GM23338 (cell line): ENCODE measurements around the gene DSG3. TPM values are rescaled to one million over a fixed set of nuclear protein-coding genes. Genes with fewer than 3 reads are reported as not detected.

Experiments
- ATAC-seq: fragments of 200-7000 bp; cut with Tn5 transposase; 3 replicates; pipeline ENCODE4 v1.9.1; 2020
- DNase-seq: peaks from one replicate; pipeline ENCODE4 v3.0.0-alpha.2; 2015; ENCODE audit warnings: low spot score
- H2AFZ ChIP-seq: fragments of 200-600 bp; sonication (generic); 2 replicates; pipeline ENCODE4 v1.8.0; 2016; ENCODE audit warnings: antibody characterized with exemption, mild to moderate bottlenecking, moderate library complexity
- H3F3A ChIP-seq: fragments of 200-600 bp; sonication (generic); replicated peaks from 2 replicates; pipeline ENCODE4 v1.8.0; 2017; ENCODE audit warnings: antibody characterized with exemption, mixed run types, low read depth
- H3K27ac ChIP-seq: fragments of 200-600 bp; sonication (generic); 2 replicates; pipeline ENCODE4 v1.6.1; 2016; ENCODE audit warnings: low read depth
- H3K27me3 ChIP-seq: fragments of 200-600 bp; sonication (generic); 2 replicates; pipeline ENCODE4 v1.8.0; 2016; ENCODE audit warnings: mild to moderate bottlenecking, mixed run types, moderate library complexity; ENCODE audit not compliant: insufficient read depth
- H3K36me3 ChIP-seq: fragments of 200-600 bp; sonication (generic); 2 replicates; pipeline ENCODE4 v1.8.0; 2016; ENCODE audit warnings: mild to moderate bottlenecking; ENCODE audit not compliant: insufficient read depth
- H3K4me1 ChIP-seq: fragments of 200-600 bp; sonication (generic); 2 replicates; pipeline ENCODE4 v1.8.0; 2016; ENCODE audit warnings: mild to moderate bottlenecking, moderate library complexity; ENCODE audit not compliant: insufficient read depth
- H3K4me2 ChIP-seq: fragments of 200-600 bp; sonication (generic); 2 replicates; pipeline ENCODE4 v1.7.1; 2017; ENCODE audit warnings: mixed run types
- H3K4me3 ChIP-seq: fragments of 200-600 bp; sonication (generic); 2 replicates; pipeline ENCODE4 v1.6.1; 2016; ENCODE audit warnings: mixed run types
- H3K79me2 ChIP-seq: fragments of 200-600 bp; sonication (generic); replicated peaks from 2 replicates; pipeline ENCODE4 v1.8.0; 2017; ENCODE audit warnings: mild to moderate bottlenecking; ENCODE audit not compliant: insufficient read depth
- H3K9me2 ChIP-seq: fragments of 200-600 bp; sonication (generic); 2 replicates; pipeline ENCODE4 v1.8.0; 2017; ENCODE audit not compliant: insufficient read depth
- H4K20me1 ChIP-seq: fragments of 200-600 bp; sonication (generic); replicated peaks from 2 replicates; pipeline ENCODE4 v1.8.0; 2017; ENCODE audit warnings: mild to moderate bottlenecking; ENCODE audit not compliant: insufficient read depth
- H3K27ac Mint-ChIP-seq: 2 replicates; pipeline ENCODE4 v1.8.0; 2020; ENCODE audit warnings: inconsistent platforms, mild to moderate bottlenecking, moderate library complexity, mixed read lengths
- H3K27me3 Mint-ChIP-seq: 3 replicates; pipeline ENCODE4 v1.8.0; 2022; ENCODE audit warnings: low read depth, mild to moderate bottlenecking, moderate library complexity, mixed read lengths, inconsistent platforms; ENCODE audit not compliant: insufficient read depth, poor library complexity
- H3K36me3 Mint-ChIP-seq: 3 replicates; pipeline ENCODE4 v1.8.0; 2021; ENCODE audit warnings: low read depth, mild to moderate bottlenecking, inconsistent platforms, moderate library complexity, mixed read lengths
- H3K4me1 Mint-ChIP-seq: 3 replicates; pipeline ENCODE4 v1.8.0; 2020; ENCODE audit warnings: mild to moderate bottlenecking, inconsistent platforms, mixed read lengths
- H3K4me3 Mint-ChIP-seq: 3 replicates; pipeline ENCODE4 v1.8.0; 2021; ENCODE audit warnings: moderate library complexity, mild to moderate bottlenecking, inconsistent platforms, mixed read lengths
- H3K9me3 Mint-ChIP-seq: 3 replicates; pipeline ENCODE4 v1.8.0; 2020; ENCODE audit warnings: moderate library complexity, mild to moderate bottlenecking, inconsistent platforms, mixed read lengths
- CREB1 ChIP-seq: fragments of 250-450 bp; sonication (Bioruptor Pico); IDR thresholded peaks from 2 replicates; pipeline ENCODE4 v1.5.0; 2020; ENCODE audit warnings: low read depth, mild to moderate bottlenecking, moderate library complexity
- CTCF ChIP-seq, 2 experiments: fragments of 200-600 bp in 1 of 2; sonication (generic) in 1 of 2; conservative IDR thresholded peaks; 2 replicates each; pipeline versions ENCODE4 v1.5.1 to v1.6.1; 2016 to 2017; ENCODE audit warnings: antibody characterized with exemption in 2 of 2, low read depth in 2 of 2, mild to moderate bottlenecking in 2 of 2, moderate library complexity in 1 of 2
- ETS1 ChIP-seq: IDR thresholded peaks from 2 replicates; pipeline ENCODE4 v1.6.1; 2016; ENCODE audit warnings: antibody characterized with exemption
- EZH2 ChIP-seq: fragments of 200-600 bp; sonication (generic); IDR thresholded peaks from one replicate; pipeline ENCODE4 v1.8.0; 2017; ENCODE audit warnings: antibody characterized with exemption, mild to moderate bottlenecking, low read depth; ENCODE audit not compliant: unreplicated experiment
- EZH2phosphoT487 ChIP-seq: fragments of 200-600 bp; sonication (generic); IDR thresholded peaks from one replicate; pipeline ENCODE4 v1.8.1; 2018; ENCODE audit warnings: antibody characterized with exemption; ENCODE audit not compliant: unreplicated experiment
- JUNB ChIP-seq: IDR thresholded peaks from one replicate; pipeline ENCODE4 v1.6.1; 2016; ENCODE audit warnings: antibody characterized with exemption; ENCODE audit not compliant: unreplicated experiment
- NANOG ChIP-seq: IDR thresholded peaks from 2 replicates; pipeline ENCODE4 v1.6.1; 2016; ENCODE audit warnings: antibody characterized with exemption, borderline replicate concordance
- POLR2AphosphoS5 ChIP-seq: IDR thresholded peaks from 2 replicates; pipeline ENCODE4 v1.6.1; 2016; ENCODE audit warnings: antibody characterized with exemption, low read depth
- REST ChIP-seq: IDR thresholded peaks from one replicate; pipeline ENCODE4 v1.6.1; 2018; ENCODE audit warnings: antibody characterized with exemption; ENCODE audit not compliant: unreplicated experiment
- STAT1 ChIP-seq: IDR thresholded peaks from one replicate; pipeline ENCODE4 v1.6.1; 2016; ENCODE audit warnings: antibody characterized with exemption; ENCODE audit not compliant: unreplicated experiment
- ZNF114 ChIP-seq: fragments of 250-450 bp; sonication (Bioruptor Pico); IDR thresholded peaks from 2 replicates; pipeline ENCODE4 v1.5.0; 2020; ENCODE audit warnings: mild to moderate bottlenecking, moderate library complexity
- ZNF331 ChIP-seq: fragments of 250-450 bp; sonication (Bioruptor Pico); IDR thresholded peaks from 2 replicates; pipeline ENCODE4 v1.5.0; 2020; ENCODE audit warnings: low read depth, mild to moderate bottlenecking, moderate library complexity
- ZNF462 ChIP-seq: fragments of 250-450 bp; sonication (Bioruptor Pico); IDR thresholded peaks from 2 replicates; pipeline ENCODE4 v1.5.0; 2020; ENCODE audit warnings: mild to moderate bottlenecking, moderate library complexity
- polyA plus RNA-seq: library from polyadenylated mRNA; unstranded; fragments of >200 nt; fragmentation: Nextera tagmentation; extraction: Ambion mirVana; gene quantifications from 2 replicates; pipeline ENCODE4 v1.2.1, GENCODE V29; 2016
- total RNA-seq: library from RNA; depleted of rRNA; stranded (reverse); fragments of >200 nt; shearing (Covaris generic); gene quantifications from 2 replicates; pipeline ENCODE4 v1.2.3, GENCODE V29; 2014

The DSG3 gene
- total and polyA plus RNA-seq, 2 experiments from 2014 or later, result 0.05 to 0.24 TPM

GRCh38 chr18:31417850-31418249 is 29.7 kb upstream of the DSG3 start:
- Mint-ChIP-seq H3K27ac (no peak overlapping the region), H3K4me1 (no peaks in the 10 kb centered on the region), H3K36me3 (no peaks in the 10 kb centered on the region), H3K4me3 (no peak overlapping the region), H3K9me3 (no peaks in the 10 kb centered on the region), H3K27me3 (no peaks in the 10 kb centered on the region)
- Histone ChIP-seq H3K9me2 (no peaks in the 10 kb centered on the region), H3K27me3 (no peaks in the 10 kb centered on the region), H3K36me3 (no peaks in the 10 kb centered on the region), H3K27ac (no peak overlapping the region), H4K20me1 (no peaks in the 10 kb centered on the region), H3F3A (no peaks in the 10 kb centered on the region), H3K79me2 (no peaks in the 10 kb centered on the region), H3K4me3 (no peak overlapping the region), H2AFZ (no peak overlapping the region), H3K4me1 (no peaks in the 10 kb centered on the region), H3K4me2 (no peak overlapping the region)
- TF ChIP-seq POLR2AphosphoS5, result no peak
- no peak for TF ChIP-seq EZH2
- TF ChIP-seq ZNF462 (CRISPR knock-in tag), result no peak
- no peak for TF ChIP-seq EZH2phosphoT487
- no peak for TF ChIP-seq ZNF114 (CRISPR knock-in tag)
- no peak for TF ChIP-seq CREB1 (CRISPR knock-in tag)
- TF ChIP-seq STAT1, result no peak
- no peak for TF ChIP-seq ZNF331
- TF ChIP-seq REST, result no peak
- no peak for TF ChIP-seq CTCF (conservative IDR thresholded peaks at IDR 0.05; ENCODE audit: low read depth in 2 of 2)
- no peak for TF ChIP-seq NANOG
- no peak for TF ChIP-seq JUNB
- TF ChIP-seq ETS1, result no peak
- ATAC-seq (no peak), DNase-seq (no peak)
